IMR-90 (cell line): ENCODE data around the gene SLFN12L. TPM values are rescaled to one million over a fixed set of nuclear protein-coding genes. Genes with fewer than 3 reads are reported as not detected.

Experiments used
- ATAC-seq: fragments of 200-7000 bp; cut with Tn5 transposase; 2 replicates; pipeline ENCODE4 v1.9.1; 2020; ENCODE audit warnings: low read depth, mild to moderate bottlenecking, moderate library complexity
- BruUV-seq: library from RNA; stranded (reverse); fragments of 400-500 nt; replicated peaks from 2 replicates; lab custom pipeline; 2021; lab: Mats Ljungman, UMichigan
- CTCF ChIA-PET: fragments of 300-600 bp; formaldehyde crosslinking; extraction: SDS; loops from one replicate; lab custom pipeline; 2021; ENCODE audit warnings: antibody characterized with exemption; lab: Yijun Ruan, JAX
- POLR2A ChIA-PET: fragments of 300-600 bp; sonication (Branson Sonifier 250); formaldehyde crosslinking; loops from one replicate; lab custom pipeline; 2022; ENCODE audit warnings: antibody characterized with exemption; ENCODE audit not compliant: unreplicated experiment; lab: Charles Lee
- DNase-seq: peaks from one replicate; pipeline ENCODE4 v3.0.0; 2013
- H2AFZ ChIP-seq: replicated peaks from 2 replicates; pipeline ENCODE3; 2013; ENCODE audit warnings: low read length, mild to moderate bottlenecking; ENCODE audit not compliant: poor library complexity
- H2AK5ac ChIP-seq: 2 replicates; pipeline ENCODE4 v1.6.1; 2013; ENCODE audit warnings: low read depth, low read length, inconsistent platforms
- H2AK9ac ChIP-seq: replicated peaks from 2 replicates; pipeline ENCODE3; 2013; ENCODE audit warnings: mild to moderate bottlenecking, low read depth, low read length, moderate library complexity; ENCODE audit not compliant: poor library complexity
- H2BK120ac ChIP-seq: 2 replicates; pipeline ENCODE4 v1.6.1; 2013; ENCODE audit warnings: low read depth, low read length, inconsistent platforms
- H2BK15ac ChIP-seq: 3 replicates; pipeline ENCODE4 v1.6.1; 2013; ENCODE audit warnings: low read depth, low read length, inconsistent platforms
- H2BK20ac ChIP-seq: 2 replicates; pipeline ENCODE4 v1.6.1; 2013; ENCODE audit warnings: low read depth, mild to moderate bottlenecking, inconsistent platforms, low read length, moderate library complexity
- H2BK5ac ChIP-seq: 2 replicates; pipeline ENCODE4 v1.6.1; 2013; ENCODE audit warnings: mild to moderate bottlenecking, low read depth, low read length, inconsistent platforms; ENCODE audit not compliant: poor library complexity, severe bottlenecking
- H3K14ac ChIP-seq: replicated peaks from 2 replicates; pipeline ENCODE4 v1.6.1; 2013; ENCODE audit warnings: low read depth, low read length, inconsistent platforms
- H3K18ac ChIP-seq: 2 replicates; pipeline ENCODE4 v1.6.1; 2013; ENCODE audit warnings: low read depth, low read length, control low read depth
- H3K23ac ChIP-seq: 2 replicates; pipeline ENCODE4 v1.6.1; 2013; ENCODE audit warnings: low read depth, low read length, inconsistent platforms
- H3K27ac ChIP-seq: 2 replicates; pipeline ENCODE4 v1.5.1; 2013; ENCODE audit warnings: mild to moderate bottlenecking, control low read depth, low read length; ENCODE audit not compliant: insufficient read depth
- H3K27me3 ChIP-seq: 2 replicates; pipeline ENCODE4 v1.6.1; 2013; ENCODE audit warnings: low read length; ENCODE audit not compliant: control insufficient read depth, insufficient read depth
- H3K36me3 ChIP-seq: 2 replicates; pipeline ENCODE4 v1.6.1; 2013; ENCODE audit warnings: low read length, mixed read lengths; ENCODE audit not compliant: control insufficient read depth, insufficient read depth
- H3K4ac ChIP-seq: 2 replicates; pipeline ENCODE4 v1.6.1; 2013; ENCODE audit warnings: low read depth, low read length, inconsistent platforms
- H3K4me1 ChIP-seq: 2 replicates; pipeline ENCODE4 v1.6.1; 2013; ENCODE audit warnings: low read length, mixed read lengths; ENCODE audit not compliant: control insufficient read depth, insufficient read depth
- H3K4me2 ChIP-seq: 2 replicates; pipeline ENCODE4 v1.6.1; 2013; ENCODE audit warnings: low read depth, mild to moderate bottlenecking, control low read depth, low read length, moderate library complexity
- H3K4me3 ChIP-seq: 2 replicates; pipeline ENCODE4 v1.5.1; 2013; ENCODE audit warnings: low read depth, mild to moderate bottlenecking, control low read depth, low read length, moderate library complexity; ENCODE audit not compliant: insufficient read depth
- H3K56ac ChIP-seq: 2 replicates; pipeline ENCODE4 v1.6.1; 2013; ENCODE audit warnings: low read length, inconsistent platforms; ENCODE audit not compliant: insufficient read depth; ENCODE audit errors: extremely low read depth
- H3K79me1 ChIP-seq, 2 experiments: 2 replicates each; pipeline ENCODE4 v1.6.1; 2013; ENCODE audit warnings: low read length in 2 of 2, inconsistent platforms in 1 of 2, low read depth in 1 of 2
- H3K9ac ChIP-seq: 2 replicates; pipeline ENCODE4 v1.6.1; 2013; ENCODE audit warnings: low read depth, low read length, control low read depth
- H3K9me1 ChIP-seq: 2 replicates; pipeline ENCODE4 v1.6.1; 2013; ENCODE audit warnings: low read length, inconsistent platforms; ENCODE audit not compliant: insufficient read depth
- H3K9me3 ChIP-seq: 2 replicates; pipeline ENCODE4 v1.6.1; 2013; ENCODE audit warnings: low read length; ENCODE audit not compliant: control insufficient read depth, insufficient read depth
- H4K20me1 ChIP-seq: 2 replicates; pipeline ENCODE4 v1.6.1; 2013; ENCODE audit warnings: low read length, inconsistent platforms; ENCODE audit not compliant: insufficient read depth
- H4K5ac ChIP-seq: 2 replicates; pipeline ENCODE4 v1.6.1; 2013; ENCODE audit warnings: mild to moderate bottlenecking, low read depth, low read length, control low read depth
- H4K8ac ChIP-seq, 2 experiments: 2 replicates each; pipeline ENCODE4 v1.6.1; 2013; ENCODE audit warnings: low read depth in 2 of 2, low read length in 2 of 2, control low read depth in 1 of 2, inconsistent platforms in 1 of 2
- H4K91ac ChIP-seq: 2 replicates; pipeline ENCODE4 v1.6.1; 2013; ENCODE audit warnings: low read depth, low read length, inconsistent platforms; ENCODE audit not compliant: insufficient read depth
- BHLHE40 ChIP-seq: fragments of 150-350 bp; IDR thresholded peaks from 2 replicates; pipeline ENCODE4 v1.6.1; 2016; ENCODE audit warnings: mild to moderate bottlenecking, low read depth, low read length
- CEBPB ChIP-seq: IDR thresholded peaks from 2 replicates; pipeline ENCODE4 v1.6.1; 2012; ENCODE audit warnings: low read depth, low read length, improper control_type of control experiment
- CHD1 ChIP-seq: IDR thresholded peaks from 2 replicates; pipeline ENCODE4 v1.6.1; 2012; ENCODE audit warnings: low read depth, low read length, improper control_type of control experiment
- FOS ChIP-seq: fragments of 150-350 bp; IDR thresholded peaks from 2 replicates; pipeline ENCODE4 v1.6.1; 2016; ENCODE audit warnings: low read depth, low read length
- MAFK ChIP-seq: IDR thresholded peaks from 2 replicates; pipeline ENCODE4 v1.6.1; 2012; ENCODE audit warnings: low read depth, low read length, improper control_type of control experiment
- RFX5 ChIP-seq: IDR thresholded peaks from 2 replicates; pipeline ENCODE4 v1.8.0; 2012; ENCODE audit warnings: low read depth, mild to moderate bottlenecking, low read length, moderate library complexity
- SMC3 ChIP-seq: fragments of 150-350 bp; IDR thresholded peaks from 2 replicates; pipeline ENCODE4 v1.6.1; 2016; ENCODE audit warnings: low read depth, mild to moderate bottlenecking, antibody characterized with exemption, low read length, moderate library complexity
- WGBS, 2 experiments: methylation state at CpG; one replicate each; pipeline versions ENCODE4 v1.1.5 to v1.1.7; 2013; ENCODE audit warnings: missing lambda C conversion rate in 2 of 2; ENCODE audit not compliant: insufficient read length in 1 of 2; ENCODE audit errors: extremely low coverage in 2 of 2; 5-methylcytosine and 5-hydroxymethylcytosine counted together
- dilution Hi-C: fragments of 300-500 bp; cut with HindIII; formaldehyde crosslinking; loops from one replicate; pipeline ENCODE4 v1.14.3; 2018; ENCODE audit warnings: low sequenced_read_pairs; ENCODE audit not compliant: unreplicated experiment
- in situ Hi-C: fragments of 300-500 bp; cut with MboI; formaldehyde crosslinking; loops from 3 replicates; pipeline ENCODE4 v1.14.3; 2019; ENCODE audit warnings: low sequenced_read_pairs, inconsistent platforms, mixed read lengths
- intact Hi-C: fragments of 100-400 bp; cut with micrococcal nuclease; formaldehyde crosslinking; loops from 2 replicates; pipeline ENCODE4 v1.10.0; 2022
- polyA plus RNA-seq, 3 experiments: library from polyadenylated mRNA; depleted of rRNA; stranded (reverse); fragments of >200 nt; gene quantifications; 2 replicates each; pipeline ENCODE4 v1.2.3, GENCODE V29; 2012; ENCODE audit warnings: low replicate concordance in 1 of 3
- total RNA-seq: library from RNA; depleted of rRNA; stranded (reverse); fragments of >200 nt; gene quantifications from 2 replicates; pipeline ENCODE4 v1.2.3, GENCODE V29; 2012

The SLFN12L gene
- total and polyA plus RNA-seq, 2 of the 4 experiments (the other 2 are of a cell fraction), result 0.18 TPM; not detected in 1

GRCh38 chr17:35479271-35479670 lies 58.2 kb downstream of the SLFN12L start:
- CTCF ChIA-PET, result no interaction called here
- H4K20me1 ChIP-seq, result no peaks in the 10 kb centered on the region
- no peaks in the 10 kb centered on the region for H3K4me1 ChIP-seq
- intact Hi-C loops (no loop called here), in situ Hi-C loops (no loop called here), dilution Hi-C loops (no loop called here)
- DNase-seq, result no peak
- H2AK5ac ChIP-seq, result no peak overlapping the region
- H2BK20ac ChIP-seq, result no peak overlapping the region
- H3K79me1 ChIP-seq, result no peaks in the 10 kb centered on the region
- no peak overlapping the region for H3K27ac ChIP-seq
- no peaks in the 10 kb centered on the region for H3K9me3 ChIP-seq
- no peak overlapping the region for H3K56ac ChIP-seq
- no peaks in the 10 kb centered on the region for H3K9me1 ChIP-seq
- no peaks in the 10 kb centered on the region for H3K36me3 ChIP-seq
- no peak overlapping the region for H4K8ac ChIP-seq
- no peak overlapping the region for H3K9ac ChIP-seq
- no peak overlapping the region for H3K14ac ChIP-seq
- no peak overlapping the region for H4K91ac ChIP-seq
- no peak overlapping the region for H3K4me3 ChIP-seq
- POLR2A ChIA-PET, result no interaction called here
- no peak overlapping the region for H2BK5ac ChIP-seq
- no peak overlapping the region for H2AFZ ChIP-seq
- WGBS, 2 experiments, result 80% methylated on average over 1 of the region's 5 CpGs; no CpG with 5 or more reads in 1 of the 2 experiments
- no peak overlapping the region for H3K18ac ChIP-seq
- H3K23ac ChIP-seq, result no peak overlapping the region
- BruUV-seq, result no TSS peak
- H2BK120ac ChIP-seq, result no peak overlapping the region
- no peak overlapping the region for H2BK15ac ChIP-seq
- ATAC-seq, result no peak
- TF ChIP-seq FOS, result no peak
- no peak for TF ChIP-seq BHLHE40
- TF ChIP-seq CEBPB, result no peak
- no peak for TF ChIP-seq SMC3
- TF ChIP-seq CHD1, result no peak
- no peak for TF ChIP-seq MAFK
- TF ChIP-seq RFX5, result no peak
- H3K4me2 ChIP-seq, result no peak overlapping the region
- no peak overlapping the region for H3K4ac ChIP-seq
- peaks cover 8% of the 10 kb centered on the region for H3K27me3 ChIP-seq
- no peak overlapping the region for H2AK9ac ChIP-seq
- no peak overlapping the region for H4K5ac ChIP-seq
